H9 (cell line): ENCODE results near the gene DPPA3. TPM values are rescaled to one million over a fixed set of nuclear protein-coding genes. Genes with fewer than 3 reads are reported as not detected.

Experiments used
- DNase-seq: peaks from one replicate; pipeline ENCODE4 v3.0.0-alpha.2; 2017
- H2AFZ ChIP-seq: one replicate; pipeline ENCODE4 v1.6.1; 2013; ENCODE audit warnings: mild to moderate bottlenecking, low read length, control low read depth, moderate library complexity
- H2AK5ac ChIP-seq: 2 replicates; pipeline ENCODE4 v1.6.1; 2013; ENCODE audit warnings: low read length, control low read depth, mixed read lengths; ENCODE audit not compliant: insufficient read length
- H2BK120ac ChIP-seq: one replicate; pipeline ENCODE4 v1.6.1; 2013; ENCODE audit warnings: low read depth, mild to moderate bottlenecking, low read length, control low read depth, inconsistent platforms; ENCODE audit not compliant: poor library complexity, severe bottlenecking
- H2BK12ac ChIP-seq: 2 replicates; pipeline ENCODE4 v1.6.1; 2013; ENCODE audit warnings: low read length, control low read depth, mixed read lengths, low read depth; ENCODE audit not compliant: insufficient read length
- H2BK15ac ChIP-seq: 2 replicates; pipeline ENCODE4 v1.6.1; 2013; ENCODE audit warnings: low read depth, low read length, control low read depth
- H2BK20ac ChIP-seq: one replicate; pipeline ENCODE4 v1.6.1; 2013; ENCODE audit warnings: low read depth, mild to moderate bottlenecking, low read length, control low read depth, inconsistent platforms; ENCODE audit not compliant: poor library complexity, severe bottlenecking
- H2BK5ac ChIP-seq: 2 replicates; pipeline ENCODE4 v1.6.1; 2013; ENCODE audit warnings: low read length, control low read depth, mixed read lengths; ENCODE audit not compliant: insufficient read length
- H3K14ac ChIP-seq: 2 replicates; pipeline ENCODE4 v1.6.1; 2013; ENCODE audit warnings: low read length, control low read depth; ENCODE audit not compliant: insufficient read depth
- H3K18ac ChIP-seq: 2 replicates; pipeline ENCODE4 v1.6.1; 2013; ENCODE audit warnings: low read depth, mild to moderate bottlenecking, mixed read lengths, low read length, control low read depth; ENCODE audit not compliant: insufficient read length
- H3K23ac ChIP-seq: 2 replicates; pipeline ENCODE4 v1.6.1; 2013; ENCODE audit warnings: low read length, control low read depth, mixed read lengths, low read depth; ENCODE audit not compliant: insufficient read length
- H3K23me2 ChIP-seq: 2 replicates; pipeline ENCODE4 v1.6.1; 2013; ENCODE audit warnings: low read depth, mild to moderate bottlenecking, mixed read lengths, low read length, control low read depth; ENCODE audit not compliant: insufficient read length, poor library complexity, severe bottlenecking
- H3K27ac ChIP-seq: 2 replicates; pipeline ENCODE4 v1.5.1; 2013; ENCODE audit warnings: low read length, control low read depth, mixed read lengths, low read depth; ENCODE audit not compliant: insufficient read length
- H3K27me3 ChIP-seq: 2 replicates; pipeline ENCODE4 v1.6.1; 2013; ENCODE audit warnings: low read length, control low read depth, inconsistent platforms; ENCODE audit not compliant: insufficient read depth
- H3K4ac ChIP-seq: 2 replicates; pipeline ENCODE4 v1.6.1; 2013; ENCODE audit warnings: low read depth, mild to moderate bottlenecking, control low read depth, inconsistent platforms, low read length, moderate library complexity
- H3K4me1 ChIP-seq: 2 replicates; pipeline ENCODE4 v1.6.1; 2013; ENCODE audit warnings: low read length, control low read depth, inconsistent platforms; ENCODE audit not compliant: insufficient read depth
- H3K4me2 ChIP-seq: 2 replicates; pipeline ENCODE4 v1.6.1; 2013; ENCODE audit warnings: low read length, control low read depth, mixed read lengths; ENCODE audit not compliant: insufficient read length, insufficient read depth
- H3K56ac ChIP-seq: 2 replicates; pipeline ENCODE4 v1.6.1; 2013; ENCODE audit warnings: low read depth, mild to moderate bottlenecking, mixed read lengths, low read length, control low read depth; ENCODE audit not compliant: insufficient read length
- H3K79me1 ChIP-seq: 2 replicates; pipeline ENCODE4 v1.6.1; 2013; ENCODE audit warnings: low read depth, mild to moderate bottlenecking, moderate library complexity, low read length, control low read depth, inconsistent platforms; ENCODE audit not compliant: insufficient read depth, poor library complexity, severe bottlenecking
- H3K79me2 ChIP-seq: 2 replicates; pipeline ENCODE4 v1.6.1; 2013; ENCODE audit warnings: low read length, control low read depth, inconsistent platforms; ENCODE audit not compliant: insufficient read depth
- H3K9ac ChIP-seq: 2 replicates; pipeline ENCODE4 v1.6.1; 2013; ENCODE audit warnings: low read length, control low read depth, mixed read lengths; ENCODE audit not compliant: insufficient read length; ENCODE audit errors: extremely low read depth
- H3K9me3 ChIP-seq: one replicate; pipeline ENCODE4 v1.6.1; 2013; ENCODE audit warnings: low read depth, low read length, inconsistent platforms; ENCODE audit not compliant: control insufficient read depth
- H3T11ph ChIP-seq: one replicate; pipeline ENCODE4 v1.6.1; 2013; ENCODE audit warnings: mild to moderate bottlenecking, low read length, control low read depth, inconsistent platforms
- H4K20me1 ChIP-seq: one replicate; pipeline ENCODE4 v1.6.1; 2013; ENCODE audit not compliant: control insufficient read depth, insufficient read length, insufficient read depth
- H4K5ac ChIP-seq: 2 replicates; pipeline ENCODE4 v1.6.1; 2013; ENCODE audit warnings: low read depth, mild to moderate bottlenecking, mixed read lengths, low read length, control low read depth; ENCODE audit not compliant: insufficient read length
- H4K8ac ChIP-seq: replicated peaks from 2 replicates; pipeline ENCODE4 v1.6.1; 2013; ENCODE audit warnings: low read length, control low read depth, mixed read lengths, low read depth; ENCODE audit not compliant: insufficient read length
- H4K91ac ChIP-seq: 2 replicates; pipeline ENCODE4 v1.6.1; 2013; ENCODE audit warnings: low read depth, mild to moderate bottlenecking, moderate library complexity, mixed read lengths, low read length, control low read depth; ENCODE audit not compliant: insufficient read length
- H3K27ac Mint-ChIP-seq, 3 experiments: 2 replicates in 2 of 3; 3 replicates in 1 of 3; pipeline ENCODE4 v1.8.0; 2020 to 2021; ENCODE audit warnings: mixed read lengths in 3 of 3, mild to moderate bottlenecking in 1 of 3, moderate library complexity in 1 of 3
- H3K27me3 Mint-ChIP-seq: 2 replicates; pipeline ENCODE4 v1.8.0; 2021; ENCODE audit warnings: low read depth, mild to moderate bottlenecking, moderate library complexity, mixed read lengths
- H3K36me3 Mint-ChIP-seq, 3 experiments: 2 replicates in 2 of 3; 3 replicates in 1 of 3; pipeline ENCODE4 v1.8.0; 2020 to 2021; ENCODE audit warnings: low read depth in 3 of 3, mixed read lengths in 3 of 3; ENCODE audit not compliant: insufficient read depth in 1 of 3
- H3K4me1 Mint-ChIP-seq, 2 experiments: 2 replicates each; pipeline ENCODE4 v1.8.0; 2020; ENCODE audit warnings: mixed read lengths in 2 of 2
- H3K4me3 Mint-ChIP-seq, 2 experiments: 2 replicates in 1 of 2; 3 replicates in 1 of 2; pipeline ENCODE4 v1.8.0; 2020 to 2021; ENCODE audit warnings: mild to moderate bottlenecking in 2 of 2, mixed read lengths in 2 of 2, moderate library complexity in 1 of 2
- H3K9me3 Mint-ChIP-seq, 2 experiments: 2 replicates in 1 of 2; 3 replicates in 1 of 2; pipeline ENCODE4 v1.8.0; 2020; ENCODE audit warnings: mild to moderate bottlenecking in 2 of 2, mixed read lengths in 2 of 2, moderate library complexity in 1 of 2
- CTCF ChIP-seq: fragments of 200-600 bp; sonication (generic); conservative IDR thresholded peaks from 3 replicates; pipeline ENCODE4 v1.8.0; 2021; ENCODE audit warnings: antibody characterized with exemption, mild to moderate bottlenecking
- WGBS: extraction: QIAGEN DNeasy Blood & Tissue Kit; methylation state at CpG from one replicate; pipeline ENCODE4 v1.1.7; 2013; ENCODE audit warnings: missing lambda C conversion rate, low lambda C conversion rate, mixed read lengths; ENCODE audit not compliant: insufficient read length; ENCODE audit errors: extremely low coverage; 5-methylcytosine and 5-hydroxymethylcytosine counted together
- total RNA-seq: library from RNA; stranded (reverse); gene quantifications from 2 replicates; pipeline ENCODE4 v1.2.1, GENCODE V29; 2021

Gene DPPA3
- total RNA-seq, 1 experiment from 2014 or later = 1.4 TPM

DNA sequence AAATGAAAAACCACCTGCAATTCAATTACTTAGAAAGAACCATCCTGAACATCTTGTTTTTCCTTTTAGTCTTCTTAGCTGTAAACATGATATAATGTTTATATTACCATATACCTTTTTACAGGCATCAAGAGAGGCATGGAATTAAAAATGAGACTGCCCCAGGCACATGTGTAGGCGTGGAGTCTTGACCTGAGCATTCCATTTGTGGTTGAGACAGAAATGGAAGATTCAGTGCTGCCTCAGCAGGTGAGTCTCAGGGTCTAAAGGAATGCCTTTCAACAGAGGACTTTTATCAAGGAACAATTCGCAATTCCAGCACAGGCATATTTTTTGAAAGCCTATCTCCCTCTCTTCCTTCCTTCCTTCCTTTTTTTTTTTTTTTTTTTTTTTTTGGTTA, 45.8 kb downstream of the DPPA3 start:
- no peak overlapping the region for H3K4me3 Mint-ChIP-seq
- Histone ChIP-seq H3K4ac (no peak overlapping the region), H4K5ac (no peak overlapping the region), H3T11ph (no peak overlapping the region), H2BK20ac (no peak overlapping the region), H3K9me3 (no peaks in the 10 kb centered on the region), H2BK15ac (no peak overlapping the region), H3K9ac (no peak overlapping the region), H2AK5ac (no peak overlapping the region), H3K23me2 (no peaks in the 10 kb centered on the region), H2BK5ac (no peak overlapping the region), H2BK120ac (no peak overlapping the region), H4K8ac (no peak overlapping the region), H3K79me2 (no peaks in the 10 kb centered on the region), H3K79me1 (no peaks in the 10 kb centered on the region), H3K23ac (no peak overlapping the region), H3K27ac (no peak overlapping the region), H2BK12ac (no peak overlapping the region), H3K18ac (no peak overlapping the region), H3K56ac (no peak overlapping the region), H2AFZ (no peak overlapping the region), H3K27me3 (no peaks in the 10 kb centered on the region), H3K14ac (no peak overlapping the region), H3K4me2 (no peak overlapping the region), H4K91ac (no peak overlapping the region), H3K4me1 (no peaks in the 10 kb centered on the region; the same call in 1 of the 2 replicates), H4K20me1 (no peaks in the 10 kb centered on the region)
- WGBS = no CpG with 5 or more reads among the region's 2 CpGs
- H3K27ac Mint-ChIP-seq = peak overlapping the region; percentile 31 to 68 (median 44); a peak in 2 of 7 replicates
- H3K4me1 Mint-ChIP-seq = peaks cover 27% of the 10 kb centered on the region in 2 experiments
- H3K27me3 Mint-ChIP-seq = no peaks in the 10 kb centered on the region
- no peak for DNase-seq
- no peaks in the 10 kb centered on the region; a peak in 2 of 7 replicates for H3K36me3 Mint-ChIP-seq
- H3K9me3 Mint-ChIP-seq = no peaks in the 10 kb centered on the region; a peak in 1 of 5 replicates
- no peak for TF ChIP-seq CTCF
